Lower leg skin (tissue), 3 donors: ENCODE results near the gene SLC8A1.

Source experiments
- POLR2A ChIP-seq, 2 donors: fragments of 450-650 bp; IDR thresholded peaks; one replicate each; pipeline ENCODE4 v1.6.1; 2016 to 2017; ENCODE audit warnings: antibody characterized with exemption in 2 of 2, mild to moderate bottlenecking in 1 of 2, moderate library complexity in 1 of 2
- TF ChIP-seq, protein P1 (sequence below), 3 donors: fragments of 450-650 bp; IDR thresholded peaks; one replicate each; pipeline ENCODE4 v1.5.1; 2016; ENCODE audit warnings: antibody characterized with exemption in 3 of 3, mild to moderate bottlenecking in 3 of 3, moderate library complexity in 2 of 3

GRCh38 chr2:40101131-40101575 is 350.7 kb downstream of the SLC8A1 start:
- TF ChIP-seq, protein P1, sequence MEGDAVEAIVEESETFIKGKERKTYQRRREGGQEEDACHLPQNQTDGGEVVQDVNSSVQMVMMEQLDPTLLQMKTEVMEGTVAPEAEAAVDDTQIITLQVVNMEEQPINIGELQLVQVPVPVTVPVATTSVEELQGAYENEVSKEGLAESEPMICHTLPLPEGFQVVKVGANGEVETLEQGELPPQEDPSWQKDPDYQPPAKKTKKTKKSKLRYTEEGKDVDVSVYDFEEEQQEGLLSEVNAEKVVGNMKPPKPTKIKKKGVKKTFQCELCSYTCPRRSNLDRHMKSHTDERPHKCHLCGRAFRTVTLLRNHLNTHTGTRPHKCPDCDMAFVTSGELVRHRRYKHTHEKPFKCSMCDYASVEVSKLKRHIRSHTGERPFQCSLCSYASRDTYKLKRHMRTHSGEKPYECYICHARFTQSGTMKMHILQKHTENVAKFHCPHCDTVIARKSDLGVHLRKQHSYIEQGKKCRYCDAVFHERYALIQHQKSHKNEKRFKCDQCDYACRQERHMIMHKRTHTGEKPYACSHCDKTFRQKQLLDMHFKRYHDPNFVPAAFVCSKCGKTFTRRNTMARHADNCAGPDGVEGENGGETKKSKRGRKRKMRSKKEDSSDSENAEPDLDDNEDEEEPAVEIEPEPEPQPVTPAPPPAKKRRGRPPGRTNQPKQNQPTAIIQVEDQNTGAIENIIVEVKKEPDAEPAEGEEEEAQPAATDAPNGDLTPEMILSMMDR (IDR thresholded peaks at IDR 0.05): no peak
- no peak for TF ChIP-seq POLR2A (IDR thresholded peaks at IDR 0.05)
